GM21825 (cell line): ENCODE measurements around the gene TAS1R2.

Source experiments
- ATAC-seq: cut with Tn5 transposase; IDR thresholded peaks from one replicate; pipeline ENCODE4 v1.9.1; 2021; ENCODE audit warnings: mild to moderate bottlenecking, moderate library complexity; ENCODE audit not compliant: unreplicated experiment

Gene TAS1R2

DNA sequence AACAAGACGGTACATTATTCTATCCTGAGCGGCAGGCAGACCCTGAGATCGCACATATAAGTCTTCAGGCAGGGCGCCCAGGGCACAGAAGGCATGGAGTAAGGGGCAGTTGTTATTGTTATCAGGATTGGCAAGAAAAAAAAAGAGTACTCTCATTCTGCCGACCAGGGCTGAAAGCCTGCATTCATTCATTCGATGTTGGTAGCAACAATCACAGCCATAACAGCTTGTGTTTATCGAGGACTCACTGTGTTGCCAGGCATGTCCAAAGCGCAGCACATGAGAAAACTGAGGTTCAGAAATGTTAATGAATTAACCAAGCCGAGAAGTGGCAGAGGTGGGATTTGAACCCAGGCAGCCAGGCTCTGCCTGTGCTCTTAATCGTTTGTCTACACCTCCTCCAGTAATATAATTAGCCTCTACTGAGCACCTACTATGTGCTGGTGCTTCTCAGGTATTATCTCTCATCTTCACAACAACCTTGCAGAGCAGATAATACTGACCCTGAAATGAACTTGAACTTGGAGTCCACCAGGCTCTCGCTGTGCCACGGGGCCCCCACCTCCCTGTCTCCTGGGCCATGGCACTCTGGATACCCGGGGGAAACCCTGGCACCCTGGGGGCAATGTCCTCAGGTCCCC, 56.2 kb downstream of the TAS1R2 start:
- no peak for ATAC-seq

DNA sequence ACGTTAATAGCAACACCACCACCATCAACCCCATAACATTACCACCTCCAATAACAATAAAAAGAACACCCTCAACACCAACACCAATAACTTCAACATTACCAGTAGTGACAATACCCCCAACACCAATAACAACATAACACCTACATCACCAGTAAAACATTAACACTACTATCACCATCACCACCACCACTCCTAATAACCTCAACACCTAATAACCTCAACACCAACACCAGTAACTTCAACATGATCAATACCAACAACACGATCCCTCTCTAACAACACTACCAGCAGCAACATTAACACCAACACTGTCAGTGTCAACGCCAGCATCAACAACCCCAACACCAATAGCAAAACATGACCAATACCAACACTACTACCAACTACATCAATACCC, 57.2 kb downstream of the TAS1R2 start:
- ATAC-seq = no peak

DNA sequence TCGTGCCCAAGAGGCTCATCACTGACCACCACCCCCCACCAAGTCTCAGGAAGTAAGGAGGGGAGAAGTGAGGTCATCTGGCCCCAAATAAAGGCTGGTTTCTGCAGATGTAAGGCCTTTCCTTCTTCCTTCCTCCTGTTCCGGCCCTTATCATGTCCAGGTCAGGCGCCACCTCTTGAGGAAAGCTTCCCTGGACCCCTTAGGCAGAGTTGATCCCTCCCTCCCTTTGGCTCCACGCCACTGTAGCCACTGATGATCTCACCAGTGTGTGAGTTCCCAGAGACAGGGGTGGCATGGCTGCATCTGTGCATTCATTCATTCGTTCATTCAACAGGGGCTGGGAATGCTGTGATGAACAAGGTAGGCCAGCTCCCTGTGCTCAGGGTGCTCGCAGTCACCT, 59.2 kb downstream of the TAS1R2 start:
- no peak for ATAC-seq

DNA sequence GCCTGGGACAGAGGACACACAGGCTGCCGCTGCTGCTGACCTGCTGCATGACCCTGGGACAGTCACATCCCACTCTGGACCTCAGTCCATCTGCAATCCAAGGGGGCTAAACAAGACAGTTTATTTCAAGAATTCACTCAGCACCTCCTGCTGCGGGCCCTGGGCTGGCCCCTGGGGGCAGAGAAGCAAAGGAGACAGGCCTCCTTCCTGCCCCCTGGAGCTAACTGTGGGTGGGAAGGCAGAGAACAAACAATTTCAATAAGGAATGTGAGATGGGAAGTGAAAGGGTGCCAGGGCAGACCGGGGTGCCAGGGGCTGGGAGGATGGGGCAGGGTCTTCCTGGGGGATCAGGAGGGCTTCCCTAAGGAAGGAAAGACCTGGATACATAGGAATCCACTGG, 60.0 kb downstream of the TAS1R2 start:
- no peak for ATAC-seq

DNA sequence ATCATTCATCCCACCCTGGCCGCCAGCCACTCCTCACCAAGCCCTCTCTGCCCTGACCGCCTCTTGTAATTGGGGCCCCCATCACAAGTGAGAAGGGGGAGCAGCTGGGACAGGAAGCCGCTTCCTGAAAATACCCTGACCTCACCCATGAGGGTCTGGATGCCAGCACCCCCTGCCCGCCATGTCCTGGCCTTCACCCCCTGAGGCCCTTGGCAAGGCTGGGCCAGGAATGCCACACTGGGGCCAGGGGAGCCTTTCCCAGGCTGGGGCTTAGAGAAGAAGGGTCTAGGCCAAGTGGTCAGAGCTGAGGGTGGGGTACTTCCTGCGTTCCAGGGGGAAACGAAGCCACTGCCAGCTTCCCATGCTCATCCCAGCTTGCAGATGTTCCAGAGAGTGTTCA, 60.5 kb downstream of the TAS1R2 start:
- ATAC-seq = no peak

DNA sequence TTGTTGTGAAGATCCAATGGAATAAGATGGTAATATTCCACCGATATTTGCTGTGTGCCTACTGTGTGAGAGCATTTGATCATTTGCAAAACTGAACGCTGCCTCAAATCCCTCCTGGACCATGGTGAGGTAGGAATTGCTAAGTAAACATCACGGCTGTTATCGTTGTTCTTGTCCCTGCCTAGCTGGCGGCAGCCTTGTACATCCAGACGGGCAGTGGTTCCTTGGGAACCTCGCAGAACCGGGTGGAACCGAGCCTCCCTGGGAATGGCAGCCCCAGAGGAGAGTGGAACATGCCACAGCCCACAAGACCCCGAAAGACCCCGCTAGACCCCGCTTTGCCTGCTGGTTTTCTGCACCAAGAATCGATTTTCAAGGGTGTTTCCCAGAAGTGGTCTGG, 60.9 kb downstream of the TAS1R2 start:
- ATAC-seq = no peak

DNA sequence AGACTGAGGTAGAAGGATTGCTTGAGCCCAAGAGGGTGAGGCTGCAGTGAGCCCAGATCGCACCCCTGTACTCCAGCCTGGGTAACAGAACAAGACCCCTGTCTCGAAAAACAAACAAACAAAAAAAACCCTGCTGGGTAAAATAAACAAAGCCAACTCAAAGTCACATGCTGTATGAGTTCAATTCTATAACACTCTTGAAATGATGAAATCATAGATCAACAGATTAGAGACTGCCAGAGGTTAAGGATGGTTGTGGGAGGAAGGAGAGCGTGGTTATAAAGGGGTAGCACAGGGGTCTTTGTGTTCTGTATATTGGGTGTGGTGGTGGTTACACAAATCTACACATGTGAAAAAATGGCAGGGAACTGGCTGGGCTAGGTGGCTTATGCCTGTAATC, 62.5 kb downstream of the TAS1R2 start:
- ATAC-seq = no peak

DNA sequence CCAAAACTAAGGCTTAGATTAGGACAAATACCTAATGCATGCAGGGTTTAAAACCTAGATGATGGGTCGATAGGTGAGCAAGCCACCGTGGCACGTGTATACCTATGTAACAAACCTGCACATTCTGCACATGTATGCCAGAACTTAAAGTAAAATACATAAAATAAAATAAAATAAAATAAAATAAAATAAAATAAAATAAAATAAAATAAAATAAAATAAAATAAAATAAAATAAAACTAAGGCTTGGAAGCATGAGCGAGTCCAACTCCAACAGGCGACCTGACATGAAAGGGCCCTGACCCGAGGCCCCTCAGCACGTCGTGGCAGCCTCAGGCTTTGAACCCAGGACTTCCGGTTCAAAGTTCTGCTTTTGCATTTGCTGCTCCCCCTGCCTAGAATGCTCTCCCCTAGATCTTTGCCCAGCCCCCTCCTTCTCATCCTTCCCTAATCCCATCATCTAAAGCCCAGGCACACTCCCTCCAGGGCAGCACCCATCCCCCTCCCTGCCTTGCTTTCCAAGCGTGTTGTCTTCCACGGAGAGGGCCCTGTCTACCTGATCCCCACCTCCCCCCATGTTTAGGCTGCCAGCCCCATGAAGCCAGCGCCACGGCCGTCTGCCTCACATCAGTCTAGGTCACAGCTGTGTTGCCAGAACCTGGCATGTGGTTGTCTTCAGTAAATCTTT, 64.3 kb downstream of the TAS1R2 start:
- ATAC-seq = no peak

DNA sequence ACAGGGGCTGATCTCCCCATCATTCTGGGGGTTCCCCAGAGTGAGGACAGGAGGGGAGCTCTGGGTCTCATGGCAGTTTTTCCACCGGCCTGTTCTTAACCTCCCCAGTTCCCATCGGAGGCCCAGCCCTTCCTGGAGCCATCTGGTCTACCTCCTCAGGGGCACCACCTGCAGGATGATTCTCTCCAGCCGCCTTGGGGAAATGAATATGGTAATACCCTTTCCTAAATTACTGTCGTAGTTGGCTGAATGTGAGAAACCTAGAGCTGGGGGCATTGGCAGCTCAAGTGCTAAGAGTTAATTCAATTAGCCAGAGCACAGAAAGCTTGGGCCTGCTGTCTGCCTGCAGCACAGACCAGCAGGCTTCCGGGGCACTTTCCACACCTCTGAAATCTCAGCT, 64.9 kb downstream of the TAS1R2 start:
- no peak for ATAC-seq

DNA sequence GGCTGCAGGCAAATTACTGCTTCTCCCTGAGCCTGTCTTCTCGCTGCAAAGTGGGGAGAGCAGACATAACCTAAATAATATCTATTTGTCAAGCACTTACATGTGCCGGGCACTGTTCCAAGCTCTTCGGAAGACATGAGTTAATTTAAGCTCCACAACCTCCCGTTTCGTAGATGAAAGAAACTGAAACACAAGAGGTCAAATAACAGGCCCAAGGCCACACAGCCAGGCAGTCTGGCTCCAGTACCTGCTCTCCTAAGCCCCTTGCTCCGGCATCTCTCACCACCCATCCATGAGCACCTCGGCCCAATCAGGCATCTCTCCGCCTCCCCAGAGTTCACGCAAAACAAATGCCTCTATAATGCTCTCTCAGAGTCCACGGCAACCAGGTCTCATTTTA, 65.4 kb downstream of the TAS1R2 start:
- ATAC-seq = no peak

DNA sequence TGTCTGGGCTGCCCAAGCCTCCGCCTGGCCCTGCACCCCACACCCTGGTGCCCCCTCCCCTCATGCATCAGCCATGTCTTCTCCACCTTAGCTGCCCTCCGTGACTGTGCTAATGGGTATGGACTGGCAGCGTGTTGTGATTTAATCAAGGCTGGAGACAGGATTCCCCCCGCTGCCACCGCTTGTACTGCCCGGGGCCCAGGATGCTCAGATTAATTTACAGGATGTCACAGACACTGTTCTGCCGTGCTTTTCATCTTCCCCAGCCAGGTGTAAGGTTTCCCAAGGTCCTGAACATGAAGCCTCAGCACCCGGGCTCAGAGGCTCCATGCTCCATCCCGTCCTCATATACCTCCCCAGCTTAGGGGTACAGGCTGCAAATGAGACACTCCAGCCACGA, 66.3 kb downstream of the TAS1R2 start:
- no peak for ATAC-seq

DNA sequence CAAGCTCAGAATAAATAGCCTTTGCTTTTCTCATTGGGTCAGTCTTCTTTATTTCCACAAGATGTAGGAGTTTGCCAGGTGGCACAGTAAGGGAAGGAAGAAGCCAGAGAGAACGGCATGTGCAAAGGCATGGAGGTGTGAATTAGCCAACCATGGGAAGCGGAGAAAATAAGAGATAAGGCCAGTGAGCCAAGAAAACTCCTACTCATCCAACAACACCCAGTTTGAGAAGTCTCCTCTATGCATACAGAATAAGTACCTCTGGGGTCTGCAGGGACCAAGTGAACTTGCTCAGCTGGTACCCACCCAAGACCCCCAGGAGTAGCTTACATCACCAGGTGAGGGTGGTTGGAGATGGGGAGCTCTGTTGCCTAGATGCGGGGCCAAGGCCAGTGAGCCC, 66.7 kb downstream of the TAS1R2 start:
- no peak for ATAC-seq
